OCI-LY1 (cell line): ENCODE results near the gene WNT16.
"Not testable (repeated sequence)": the region's sequence is repeated elsewhere in the genome, so short reads cannot be mapped to it uniquely, and the experiment has no call there.

ENCODE experiments used
- H2AFZ ChIP-seq: fragments of 200-600 bp; sonication (generic), shearing (Covaris generic); 2 replicates; pipeline ENCODE4 v1.6.0; 2014; ENCODE audit warnings: antibody characterized with exemption, mild to moderate bottlenecking, low read length
- H3F3A ChIP-seq: fragments of 200-600 bp; sonication (generic), shearing (Covaris generic); 2 replicates; pipeline ENCODE4 v1.6.0; 2014; ENCODE audit warnings: mild to moderate bottlenecking, antibody characterized with exemption, low read length, moderate library complexity; ENCODE audit not compliant: insufficient read depth
- H3K27ac ChIP-seq: fragments of 200-600 bp; sonication (generic); 2 replicates; pipeline ENCODE4 v1.5.1; 2014; ENCODE audit warnings: low read length, mixed run types, mild to moderate bottlenecking, low read depth; ENCODE audit not compliant: poor library complexity, severe bottlenecking
- H3K27me3 ChIP-seq: fragments of 200-600 bp; sonication (generic); 2 replicates; pipeline ENCODE4 v1.6.0; 2014; ENCODE audit warnings: antibody characterized with exemption, mild to moderate bottlenecking, low read length, moderate library complexity; ENCODE audit not compliant: insufficient read depth
- H3K36me3 ChIP-seq: fragments of 200-600 bp; sonication (generic); 2 replicates; pipeline ENCODE4 v1.6.1; 2014; ENCODE audit warnings: mild to moderate bottlenecking, antibody characterized with exemption, low read length, moderate library complexity, mixed read lengths; ENCODE audit not compliant: insufficient read depth
- H3K4me1 ChIP-seq: fragments of 200-600 bp; sonication (generic); 2 replicates; pipeline ENCODE4 v1.5.1; 2014; ENCODE audit warnings: mild to moderate bottlenecking, low read length, moderate library complexity; ENCODE audit not compliant: insufficient read depth, severe bottlenecking
- H3K4me2 ChIP-seq: fragments of 200-600 bp; sonication (generic), shearing (Covaris generic); 2 replicates; pipeline ENCODE4 v1.6.1; 2014; ENCODE audit warnings: low read length
- H3K4me3 ChIP-seq: fragments of 200-600 bp; sonication (generic); 2 replicates; pipeline ENCODE4 v1.5.1; 2014; ENCODE audit warnings: low read length, low read depth, mild to moderate bottlenecking, mixed read lengths; ENCODE audit not compliant: poor library complexity, severe bottlenecking
- H3K79me2 ChIP-seq: fragments of 200-600 bp; shearing (Covaris generic); 2 replicates; pipeline ENCODE4 v1.6.1; 2016; ENCODE audit warnings: mixed run types, low read length, mixed read lengths; ENCODE audit not compliant: insufficient read depth
- H3K9ac ChIP-seq: fragments of 200-600 bp; sonication (generic), shearing (Covaris generic); 2 replicates; pipeline ENCODE4 v1.6.1; 2014; ENCODE audit warnings: mild to moderate bottlenecking, low read length, mixed read lengths
- H3K9me2 ChIP-seq: fragments of 200-600 bp; sonication (generic), shearing (Covaris generic); 2 replicates; pipeline ENCODE4 v1.6.1; 2014; ENCODE audit warnings: low read depth, mild to moderate bottlenecking, low read length, mixed read lengths
- H3K9me3 ChIP-seq: fragments of 200-600 bp; shearing (Covaris generic); 2 replicates; pipeline ENCODE4 v1.6.1; 2014; ENCODE audit warnings: low read length, mixed read lengths
- H4K20me1 ChIP-seq: fragments of 200-600 bp; sonication (generic), shearing (Covaris generic); 2 replicates; pipeline ENCODE4 v1.6.0; 2016; ENCODE audit warnings: mild to moderate bottlenecking, low read length; ENCODE audit not compliant: insufficient read depth
- EZH2 ChIP-seq: fragments of 200-600 bp; sonication (generic), shearing (Covaris generic); IDR thresholded peaks from 2 replicates; pipeline ENCODE4 v1.8.0; 2017; ENCODE audit warnings: borderline replicate concordance, mixed run types, mild to moderate bottlenecking, antibody characterized with exemption, low read length, moderate library complexity, mixed read lengths
- TF ChIP-seq, protein P1 (sequence below): fragments of 200-600 bp; sonication (generic), shearing (Covaris generic); IDR thresholded peaks from 2 replicates; pipeline ENCODE4 v1.5.1; 2017; ENCODE audit warnings: mild to moderate bottlenecking, antibody characterized with exemption, low read length, moderate library complexity, mixed read lengths

Gene WNT16

GRCh38 chr7:121313793-121314676 lies 14.8 kb upstream of the WNT16 start:
- H3K36me3 ChIP-seq = no peaks in the 10 kb centered on the region; the same call in 1 of the 2 replicates
- H3K9me3 ChIP-seq = peaks cover 13% of the 10 kb centered on the region
- H3K79me2 ChIP-seq = no peaks in the 10 kb centered on the region
- H3K9ac ChIP-seq = peak overlapping the region; percentile 63
- no peaks in the 10 kb centered on the region for H4K20me1 ChIP-seq
- TF ChIP-seq EZH2 = no peak
- TF ChIP-seq, protein P1, sequence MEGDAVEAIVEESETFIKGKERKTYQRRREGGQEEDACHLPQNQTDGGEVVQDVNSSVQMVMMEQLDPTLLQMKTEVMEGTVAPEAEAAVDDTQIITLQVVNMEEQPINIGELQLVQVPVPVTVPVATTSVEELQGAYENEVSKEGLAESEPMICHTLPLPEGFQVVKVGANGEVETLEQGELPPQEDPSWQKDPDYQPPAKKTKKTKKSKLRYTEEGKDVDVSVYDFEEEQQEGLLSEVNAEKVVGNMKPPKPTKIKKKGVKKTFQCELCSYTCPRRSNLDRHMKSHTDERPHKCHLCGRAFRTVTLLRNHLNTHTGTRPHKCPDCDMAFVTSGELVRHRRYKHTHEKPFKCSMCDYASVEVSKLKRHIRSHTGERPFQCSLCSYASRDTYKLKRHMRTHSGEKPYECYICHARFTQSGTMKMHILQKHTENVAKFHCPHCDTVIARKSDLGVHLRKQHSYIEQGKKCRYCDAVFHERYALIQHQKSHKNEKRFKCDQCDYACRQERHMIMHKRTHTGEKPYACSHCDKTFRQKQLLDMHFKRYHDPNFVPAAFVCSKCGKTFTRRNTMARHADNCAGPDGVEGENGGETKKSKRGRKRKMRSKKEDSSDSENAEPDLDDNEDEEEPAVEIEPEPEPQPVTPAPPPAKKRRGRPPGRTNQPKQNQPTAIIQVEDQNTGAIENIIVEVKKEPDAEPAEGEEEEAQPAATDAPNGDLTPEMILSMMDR = peak; percentile 40; the same call in 1 of the 2 replicates
- peak overlapping the region; percentile 72 for H3K4me2 ChIP-seq
- H3F3A ChIP-seq = 0 out of 2 replicates have a peak, but pooled peaks cover 4% of the 10 kb centered on the region
- peaks cover 40% of the 10 kb centered on the region for H3K4me1 ChIP-seq
- H3K27ac ChIP-seq = peak overlapping the region; percentile 95
- H2AFZ ChIP-seq = peak overlapping the region; percentile 23
- peak overlapping the region; percentile 44 for H3K4me3 ChIP-seq
- no peaks in the 10 kb centered on the region for H3K27me3 ChIP-seq
- no peaks in the 10 kb centered on the region for H3K9me2 ChIP-seq

GRCh38 chr7:121315170-121315569 lies 13.6 kb upstream of the WNT16 start:
- H4K20me1 ChIP-seq, H3K79me2 ChIP-seq, H3F3A ChIP-seq, H2AFZ ChIP-seq, H3K9me2 ChIP-seq, H3K27me3 ChIP-seq, H3K36me3 ChIP-seq, H3K9me3 ChIP-seq: not testable (repeated sequence)
- Histone ChIP-seq H3K4me1 (peaks cover 40% of the 10 kb centered on the region), H3K9ac (peak overlapping the region; percentile 63; the same call in 1 of the 2 replicates), H3K27ac (peak overlapping the region; percentile 95), H3K4me3 (peak overlapping the region; percentile 55), H3K4me2 (peak overlapping the region; percentile 72; the same call in 1 of the 2 replicates)

- Histone ChIP-seq H3K27ac (no peak overlapping the region), H3K9me2 (no peaks in the 10 kb centered on the region), H3K4me2 (no peak overlapping the region)
Measured at GRCh38 chr7:121322460-121322859, 6.3 kb upstream of the WNT16 start.

More at GRCh38 chr7:121322460-121322859, 6.3 kb upstream of the WNT16 start:
- Histone ChIP-seq H3K4me3 (no peak overlapping the region), H2AFZ (no peak overlapping the region), H3K79me2 (no peaks in the 10 kb centered on the region), H4K20me1 (no peaks in the 10 kb centered on the region), H3K27me3 (no peaks in the 10 kb centered on the region), H3F3A (no peaks in the 10 kb centered on the region), H3K4me1 (peaks cover 14% of the 10 kb centered on the region), H3K9ac (no peak overlapping the region), H3K36me3 (no peaks in the 10 kb centered on the region), H3K9me3 (no peaks in the 10 kb centered on the region)
- TF ChIP-seq EZH2 = no peak
- TF ChIP-seq, protein P1 = no peak
